SU-DHL-6 (cell line): ENCODE results near the gene LEKR1.

Experiments used
- CTCF ChIP-seq: fragments of 200-600 bp; sonication (generic); IDR thresholded peaks from one replicate; pipeline ENCODE4 v1.5.1; 2017; ENCODE audit warnings: antibody characterized with exemption, mild to moderate bottlenecking, low read length, moderate library complexity; ENCODE audit not compliant: insufficient read depth, poor library complexity, severe bottlenecking
- EZH2phosphoT487 ChIP-seq: fragments of 200-600 bp; sonication (generic), shearing (Covaris generic); conservative IDR thresholded peaks from 2 replicates; pipeline ENCODE4 v1.6.1; 2018; ENCODE audit warnings: mild to moderate bottlenecking, antibody characterized with exemption, low read length, moderate library complexity, mixed read lengths

- TF ChIP-seq CTCF (no peak), EZH2phosphoT487 (no peak)
Measured at GRCh38 chr3:156834962-156835535, 8.9 kb downstream of the LEKR1 start.
